Mucosa of rectum (tissue), 2 donors: Measurements from ENCODE around the gene RNF4.
"Not testable (repeated sequence)": the region's sequence is repeated elsewhere in the genome, so short reads cannot be mapped to it uniquely, and the experiment has no call there.

ENCODE experiments used
- H3K27ac ChIP-seq, 2 donors: one replicate each; pipeline ENCODE4 v1.7.0; 2013; ENCODE audit warnings: inconsistent platforms in 2 of 2, low read depth in 2 of 2, low read length in 2 of 2
- H3K27me3 ChIP-seq, 2 donors: one replicate each; pipeline ENCODE4 v1.7.0; 2013; ENCODE audit warnings: low read length in 2 of 2; ENCODE audit not compliant: control insufficient read depth in 2 of 2, insufficient read depth in 2 of 2
- H3K36me3 ChIP-seq, 2 donors: one replicate each; pipeline ENCODE4 v1.7.0; 2013; ENCODE audit warnings: low read length in 2 of 2; ENCODE audit not compliant: control insufficient read depth in 2 of 2, insufficient read depth in 2 of 2
- H3K4me1 ChIP-seq, 2 donors: one replicate each; pipeline ENCODE4 v1.7.0; 2013; ENCODE audit warnings: low read length in 2 of 2, mild to moderate bottlenecking in 1 of 2; ENCODE audit not compliant: control insufficient read depth in 2 of 2, insufficient read depth in 2 of 2
- H3K4me3 ChIP-seq, 2 donors: one replicate each; pipeline ENCODE4 v1.7.0; 2013; ENCODE audit warnings: low read length in 2 of 2
- H3K9ac ChIP-seq, 2 donors: one replicate each; pipeline ENCODE4 v1.7.0; 2013; ENCODE audit warnings: low read length in 2 of 2, low read depth in 1 of 2, mild to moderate bottlenecking in 1 of 2
- H3K9me3 ChIP-seq, 2 donors: one replicate each; pipeline ENCODE4 v1.7.0; 2013; ENCODE audit warnings: low read length in 2 of 2; ENCODE audit not compliant: control insufficient read depth in 2 of 2
- donor health status: healthy.
- donor health status: Normal muscosa, but diverticular disease.

The RNF4 gene

DNA sequence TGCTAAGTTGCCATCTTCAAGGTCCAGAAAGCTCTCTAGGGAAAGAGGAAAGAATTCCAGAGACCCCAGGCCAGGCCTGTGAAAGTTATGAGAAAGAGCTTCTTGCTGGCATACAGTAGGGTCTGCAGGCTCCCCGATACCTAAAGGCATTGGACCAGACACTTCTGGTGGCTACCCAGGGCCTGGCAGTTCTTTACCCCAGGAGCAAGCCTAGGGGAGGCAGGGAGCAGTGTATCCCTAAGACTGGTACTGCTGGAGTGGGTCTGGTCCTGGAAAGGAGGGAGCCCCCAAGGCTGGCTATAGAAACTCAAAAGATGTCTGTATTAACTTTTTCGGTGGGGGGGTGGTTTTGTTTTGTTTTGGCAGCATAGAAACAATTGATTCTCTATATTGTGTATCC is 47.7 kb downstream of the RNF4 start:
- H3K9ac ChIP-seq: no peak overlapping the region
- H3K36me3 ChIP-seq: peaks cover 37 to 38% of the 10 kb centered on the region in 2 donors
- no peak overlapping the region for H3K27ac ChIP-seq
- H3K4me1 ChIP-seq: no peaks in the 10 kb centered on the region
- no peak overlapping the region for H3K4me3 ChIP-seq
- H3K27me3 ChIP-seq: no peaks in the 10 kb centered on the region
- no peaks in the 10 kb centered on the region for H3K9me3 ChIP-seq

DNA sequence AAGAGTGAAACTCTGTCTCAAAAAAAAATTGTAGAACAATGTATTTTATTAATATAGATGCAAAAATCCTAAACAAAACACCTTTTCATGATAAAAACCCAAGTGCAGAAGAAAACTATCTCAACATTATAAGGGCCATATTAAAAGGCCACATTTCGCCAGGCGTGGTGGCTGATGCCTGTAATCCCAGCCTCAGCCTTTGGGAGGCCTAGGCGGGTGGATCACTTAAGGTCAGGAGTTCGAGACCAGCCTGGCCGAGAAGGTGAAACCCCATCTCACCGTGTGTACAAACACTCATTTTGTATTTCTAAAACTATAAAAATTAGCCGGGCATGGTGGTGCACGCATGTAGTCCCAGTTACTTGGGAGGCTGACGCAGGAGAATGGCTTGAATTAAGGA is 57.7 kb downstream of the RNF4 start:
- H3K9ac ChIP-seq: no peak overlapping the region

DNA sequence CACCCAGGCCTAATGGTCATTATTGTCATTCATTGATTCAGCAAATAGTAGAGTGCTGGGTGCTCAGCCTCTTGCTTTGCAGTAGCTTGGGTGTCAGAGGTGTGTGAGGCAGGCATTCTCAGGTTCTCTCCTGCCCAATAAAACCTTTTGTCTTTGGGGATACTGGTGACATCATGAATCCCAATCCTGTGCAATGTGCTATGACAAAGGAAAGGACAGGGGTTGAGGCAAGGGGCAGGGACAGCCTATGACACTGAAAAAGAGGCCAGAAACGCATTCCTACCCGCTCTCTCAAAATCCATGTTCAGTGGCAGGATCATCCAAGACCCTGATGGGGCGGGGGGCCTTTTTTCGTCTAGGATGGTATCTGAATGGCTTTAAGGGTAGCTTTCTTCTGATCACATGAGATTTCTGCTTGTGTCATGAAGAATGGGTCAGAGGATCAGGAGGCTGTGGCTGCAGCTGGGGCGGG is 66.0 kb downstream of the RNF4 start:
- peak overlapping the region; percentile 76 to 78 for H3K4me3 ChIP-seq
- no peaks in the 10 kb centered on the region for H3K36me3 ChIP-seq
- H3K9ac ChIP-seq: peak overlapping the region; percentile 83 to 87
- peak overlapping the region; percentile 76 to 90 for H3K27ac ChIP-seq
- no peaks in the 10 kb centered on the region for H3K27me3 ChIP-seq
- no peaks in the 10 kb centered on the region for H3K9me3 ChIP-seq
- H3K4me1 ChIP-seq: peaks cover 9 to 10% of the 10 kb centered on the region in 2 donors

More for the DNA sequence above, 57.7 kb downstream of the RNF4 start:
- Histone ChIP-seq H3K36me3 (no peaks in the 10 kb centered on the region), H3K9me3 (no peaks in the 10 kb centered on the region), H3K4me3 (no peak overlapping the region), H3K4me1 (no peaks in the 10 kb centered on the region), H3K27me3 (no peaks in the 10 kb centered on the region), H3K27ac (no peak overlapping the region)

DNA sequence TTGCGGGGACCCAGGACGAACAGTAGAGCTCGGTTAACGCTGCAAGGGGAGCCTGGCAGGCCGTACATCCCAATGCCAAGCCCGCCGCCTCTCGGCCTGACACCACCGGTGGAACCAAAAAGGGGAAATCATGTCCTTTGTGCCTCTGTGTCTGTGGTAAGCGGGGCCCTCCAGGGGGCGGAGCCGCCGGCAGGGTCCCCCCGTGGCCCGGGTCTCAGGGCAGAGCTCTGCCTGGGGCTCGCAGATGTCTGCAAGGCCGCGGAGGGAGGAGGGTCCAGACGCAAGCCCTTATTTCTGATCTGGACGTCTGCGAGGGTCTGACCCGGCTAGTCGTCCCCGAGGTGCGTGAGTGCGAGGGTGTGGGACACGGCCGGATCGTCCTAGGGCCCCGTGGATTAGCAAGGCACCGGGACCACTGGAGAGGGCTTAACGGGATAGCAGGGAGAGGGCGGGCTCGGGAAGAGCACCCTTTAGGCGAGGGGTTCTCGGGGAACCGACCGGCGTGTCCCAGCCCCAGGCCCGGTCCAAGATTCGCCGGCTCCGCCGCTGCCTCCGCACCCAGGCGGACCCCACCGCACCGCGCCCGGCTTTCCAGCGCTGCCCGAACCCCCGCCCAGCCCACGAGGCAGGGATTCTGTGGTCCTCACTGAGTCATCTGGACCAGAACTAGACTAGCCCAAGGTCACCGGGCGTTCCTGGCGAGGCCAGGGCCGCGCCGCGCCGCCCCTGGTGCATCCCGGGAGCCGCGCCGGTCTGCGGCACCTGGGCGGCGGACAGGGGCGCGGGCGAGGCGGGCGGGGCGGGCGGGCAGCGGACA is 66.7 kb downstream of the RNF4 start:
- Histone ChIP-seq H3K4me3 (peak overlapping the region; percentile 76 to 78), H3K36me3 (no peaks in the 10 kb centered on the region), H3K27ac (peak overlapping the region; percentile 76 to 90), H3K4me1 (peaks cover 9 to 10% of the 10 kb centered on the region in 2 donors), H3K27me3 (no peaks in the 10 kb centered on the region), H3K9me3 (no peaks in the 10 kb centered on the region), H3K9ac (peak overlapping the region; percentile 83 to 87)

DNA sequence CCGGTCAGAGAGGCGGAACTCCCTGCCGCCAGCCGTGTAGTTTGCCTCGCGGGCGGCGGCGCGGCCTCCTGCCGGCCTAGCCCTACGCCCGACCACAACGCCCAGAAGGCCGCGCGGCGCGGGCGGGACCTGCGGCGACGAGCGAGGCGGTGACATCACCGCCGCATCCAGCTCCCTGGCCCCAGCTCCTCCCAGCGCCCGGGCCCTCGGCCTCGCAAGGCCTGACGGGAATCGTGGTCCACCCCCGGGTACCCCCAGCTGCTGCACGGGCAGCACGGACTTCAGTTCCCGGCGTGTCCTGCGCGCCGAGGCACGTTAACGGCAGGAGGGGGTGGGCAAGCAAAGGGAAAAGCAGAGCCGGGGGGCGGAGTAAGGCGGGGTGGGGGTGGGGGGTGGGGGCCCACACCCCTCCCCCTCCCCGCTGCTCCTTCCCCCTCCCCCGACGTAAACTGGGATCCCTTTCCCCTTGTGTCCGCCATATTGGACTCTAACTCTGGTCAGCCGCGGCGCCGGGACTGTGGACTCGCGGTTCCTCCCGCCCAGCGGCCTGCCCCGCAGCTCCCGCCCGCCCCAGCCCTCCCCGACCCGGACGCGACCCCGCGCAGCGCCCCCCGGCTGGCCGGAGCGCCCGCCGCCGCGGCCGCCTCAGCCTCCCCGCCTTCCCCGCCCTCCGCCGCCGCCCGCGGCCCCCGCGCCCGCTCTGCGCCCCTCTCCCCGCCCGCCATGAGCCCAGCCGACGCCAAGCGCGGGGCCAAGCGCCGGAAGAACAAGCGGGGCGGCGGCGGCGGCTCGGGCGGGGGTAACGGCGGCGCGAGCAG is 67.5 kb downstream of the RNF4 start, which contains the start of gene FAM193A:
Gene FAM193A, plus strand, starts transcription at position 455 of the 818 bp plus-strand sequence. Its CDS starts 269 bp downstream, at position 724.
- Histone ChIP-seq H3K36me3 (no peaks in the 10 kb centered on the region), H3K9me3 (no peaks in the 10 kb centered on the region), H3K9ac (peak within 1 kb of the TSS; percentile 87), H3K27me3 (no peaks in the 10 kb centered on the region), H3K4me3 (peak within 1 kb of the TSS; percentile 76 to 80), H3K27ac (peak within 1 kb of the TSS; percentile 90), H3K4me1 (peaks cover 9 to 10% of the 10 kb centered on the region in 2 donors)

DNA sequence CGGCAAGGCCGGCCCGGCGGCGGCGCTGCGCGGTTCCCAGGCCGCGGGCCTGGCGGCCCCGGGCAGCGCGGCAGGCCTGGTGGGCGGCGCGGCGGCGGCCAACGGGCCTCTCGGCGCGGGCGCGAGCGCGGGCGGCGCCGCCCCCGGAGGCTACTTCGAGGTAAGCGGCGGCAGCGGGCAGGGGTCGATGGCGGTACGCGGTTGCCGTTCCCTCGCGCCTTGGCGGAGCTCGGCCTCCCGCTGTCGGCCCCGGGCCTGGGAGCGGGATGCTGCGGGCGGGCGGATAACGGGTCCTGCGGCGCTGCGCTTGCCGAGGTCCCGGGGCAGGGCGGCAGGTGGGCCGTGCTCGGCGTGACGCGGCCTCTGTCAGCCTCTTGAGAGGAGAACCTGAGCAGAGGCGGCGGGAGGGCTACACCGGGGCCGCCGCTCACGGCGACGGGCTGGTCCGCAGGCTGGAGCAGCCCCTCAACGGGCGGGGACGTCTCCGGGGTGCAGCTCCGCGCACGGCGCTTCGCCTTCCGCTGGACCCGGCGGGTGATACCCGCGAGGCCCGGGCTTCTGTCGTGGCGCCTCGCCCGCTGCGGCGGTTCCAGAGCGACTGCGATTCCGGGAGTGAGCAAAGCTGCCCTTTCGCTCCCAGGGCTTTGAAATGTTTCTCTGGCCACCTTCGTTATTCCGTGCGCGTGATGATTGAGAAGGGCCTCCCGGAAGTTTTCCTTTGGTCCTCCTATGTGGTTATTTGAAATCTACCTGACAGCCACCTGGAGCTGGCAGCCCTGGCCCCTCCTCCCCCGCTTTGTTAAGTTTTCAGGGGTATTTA is 68.3 kb downstream of the RNF4 start:
- peak overlapping the region; percentile 70 to 87 for H3K9ac ChIP-seq
- H3K27me3 ChIP-seq: no peaks in the 10 kb centered on the region
- H3K36me3 ChIP-seq: no peaks in the 10 kb centered on the region
- peak overlapping the region; percentile 75 to 80 for H3K4me3 ChIP-seq
- H3K27ac ChIP-seq: peak overlapping the region; percentile 85 to 90
- H3K9me3 ChIP-seq: no peaks in the 10 kb centered on the region
- peaks cover 9 to 10% of the 10 kb centered on the region in 2 donors for H3K4me1 ChIP-seq

DNA sequence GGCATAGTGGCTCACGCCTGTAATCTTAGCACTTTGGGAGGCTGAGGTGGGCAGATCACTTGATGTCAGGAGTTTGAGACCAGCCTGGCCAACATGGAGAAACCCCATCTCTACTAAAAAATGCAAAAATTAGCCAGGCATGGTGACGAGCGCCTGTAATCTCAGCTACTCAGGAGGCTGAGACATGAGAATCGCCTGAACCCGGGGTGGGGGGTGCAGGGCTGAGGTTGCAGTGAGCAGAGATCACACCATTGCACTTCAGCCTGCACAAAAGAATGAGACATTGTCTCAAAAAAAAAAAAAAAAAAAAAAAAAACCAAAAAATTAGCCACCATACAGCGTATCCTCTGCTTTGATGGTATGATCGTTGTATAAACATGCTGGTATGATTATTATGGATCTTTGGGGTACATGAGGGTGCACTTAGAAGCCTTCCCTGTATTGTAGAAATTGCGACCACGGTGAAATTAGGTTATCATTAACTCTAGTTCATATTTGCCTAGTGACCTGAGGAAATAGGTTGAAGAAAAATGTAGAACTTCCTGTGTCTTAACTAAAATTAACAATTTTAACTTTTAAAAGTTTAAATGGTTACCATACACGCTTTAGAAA is 74.8 kb downstream of the RNF4 start:
- not testable (repeated sequence) for H3K4me1 ChIP-seq, H3K36me3 ChIP-seq, H3K4me3 ChIP-seq, H3K9me3 ChIP-seq, H3K9ac ChIP-seq, H3K27me3 ChIP-seq, H3K27ac ChIP-seq

DNA sequence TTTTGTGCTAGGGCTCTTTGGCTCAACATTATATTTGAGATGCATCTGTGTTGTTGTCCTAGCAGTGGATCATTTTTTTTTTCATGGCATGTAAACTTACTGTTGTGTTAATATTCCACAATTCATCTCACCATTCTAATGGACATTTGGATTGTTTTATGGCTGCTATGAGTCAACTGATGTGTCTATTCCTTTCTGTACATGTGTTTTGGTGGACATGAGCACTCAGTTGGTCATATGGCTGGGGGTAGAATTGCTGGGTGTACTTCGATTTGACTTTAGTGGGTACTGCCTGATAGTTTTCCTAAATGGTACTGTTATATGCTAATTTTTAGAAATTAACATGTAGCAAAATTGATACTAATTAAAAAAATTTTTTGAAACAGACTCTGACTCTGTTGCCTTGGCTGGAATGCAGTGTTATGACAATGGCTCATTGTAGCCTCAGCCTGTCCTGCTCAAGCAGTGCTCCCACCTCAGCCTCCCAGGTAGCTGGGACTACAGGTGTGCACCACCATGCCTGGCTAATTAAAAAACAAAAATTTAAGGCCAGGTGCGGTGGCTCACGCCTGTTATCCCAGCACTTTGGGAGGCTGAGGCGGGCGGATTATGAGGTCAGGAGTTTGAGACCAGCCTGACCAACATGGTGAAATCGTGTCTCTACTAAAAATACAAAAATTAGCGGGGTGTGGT is 76.6 kb downstream of the RNF4 start:
- Histone ChIP-seq H3K27ac (no peak overlapping the region), H3K4me3 (no peak overlapping the region), H3K9ac (no peak overlapping the region), H3K36me3 (peaks cover 0 to 3% of the 10 kb centered on the region in 2 donors), H3K4me1 (no peaks in the 10 kb centered on the region), H3K9me3 (no peaks in the 10 kb centered on the region), H3K27me3 (no peaks in the 10 kb centered on the region)

DNA sequence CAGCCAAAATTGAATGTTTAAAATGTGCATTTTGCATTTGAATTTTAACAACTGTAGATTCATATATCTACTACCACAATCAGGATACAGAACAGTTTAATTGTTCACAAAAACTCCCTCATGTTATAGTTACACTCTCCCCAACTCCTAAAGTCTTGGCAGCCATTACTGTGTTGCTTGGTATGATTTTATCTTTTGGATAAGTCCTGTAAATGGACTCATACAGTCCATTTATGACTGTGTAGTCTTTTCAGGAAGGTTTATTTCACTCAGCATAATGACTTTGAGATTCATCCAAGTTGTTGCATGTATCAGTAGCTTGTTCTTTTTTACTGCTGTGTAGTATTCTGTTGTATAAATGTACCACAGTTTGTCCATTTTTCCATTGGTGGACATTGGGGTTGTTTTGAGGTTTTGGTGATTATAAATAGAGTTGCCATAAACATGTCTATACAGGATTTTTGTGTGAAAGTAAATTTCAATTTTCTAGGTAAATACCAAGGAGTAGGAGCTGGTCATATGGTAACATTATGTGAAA is 77.4 kb downstream of the RNF4 start:
- Histone ChIP-seq H3K36me3 (peaks cover 0 to 3% of the 10 kb centered on the region in 2 donors), H3K4me3 (no peak overlapping the region), H3K9ac (no peak overlapping the region), H3K9me3 (no peaks in the 10 kb centered on the region), H3K27ac (no peak overlapping the region), H3K27me3 (no peaks in the 10 kb centered on the region), H3K4me1 (no peaks in the 10 kb centered on the region)
